Endometrial microvascular endothelial cells (primary cell): ENCODE data around the gene UBA6. TPM values are rescaled to one million over a fixed set of nuclear protein-coding genes. Genes with fewer than 3 reads are reported as not detected.
"Not testable (repeated sequence)": the region's sequence is repeated elsewhere in the genome, so short reads cannot be mapped to it uniquely, and the experiment has no call there.

Experiments used
- in situ Hi-C: cut with HindIII; loops from 2 replicates; pipeline ENCODE4 v1.10.0; 2017; ENCODE audit warnings: low sequenced_read_pairs, low pct_unique_long_range_greater_than_20kb; ENCODE audit errors: inconsistent ontology term
- total RNA-seq: library from RNA; depleted of rRNA; stranded (reverse); fragments of >200 nt; gene quantifications from one replicate; pipeline ENCODE4 v1.2.3, GENCODE V29; 2015; ENCODE audit errors: inconsistent ontology term

Gene UBA6
- total RNA-seq, 1 donor from 2014 or later = 153 TPM

DNA sequence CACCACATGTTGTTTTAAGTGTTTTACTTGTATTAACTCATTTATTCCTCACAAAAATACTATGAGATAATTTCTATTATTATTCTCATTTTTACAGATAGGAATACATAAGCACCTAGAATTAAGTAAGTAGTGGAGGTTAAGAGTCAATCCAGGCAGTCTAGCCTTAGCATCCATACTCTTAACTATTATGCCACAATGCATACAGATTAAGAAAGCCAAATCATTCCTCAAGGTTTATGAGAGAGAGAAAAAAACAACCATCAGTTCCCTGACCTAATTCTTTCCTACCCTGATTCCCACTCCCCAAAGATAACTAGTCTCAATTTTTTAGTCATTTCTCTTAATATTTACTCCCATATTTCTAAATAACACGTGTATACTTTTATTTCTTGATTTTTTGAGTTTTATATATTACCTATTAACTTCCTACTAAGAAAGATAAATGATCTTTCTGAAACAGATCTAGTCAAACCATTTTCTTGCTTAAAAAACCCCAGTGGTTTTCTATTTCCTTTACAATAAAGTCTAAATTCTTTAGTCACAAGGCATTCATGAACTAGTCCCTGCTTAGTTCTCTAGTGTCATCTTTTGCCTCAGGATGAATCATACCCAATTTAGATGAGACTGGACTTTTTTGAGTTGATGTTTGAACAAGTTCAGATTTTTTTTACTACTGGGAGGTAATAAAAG, 16.0 kb downstream of the UBA6 start:
- in situ Hi-C loops = no loop called here

- in situ Hi-C loops = no loop called here
These were observed 18.7 kb downstream of the UBA6 start for GRCh38 chr4:67682266-67682665.

DNA sequence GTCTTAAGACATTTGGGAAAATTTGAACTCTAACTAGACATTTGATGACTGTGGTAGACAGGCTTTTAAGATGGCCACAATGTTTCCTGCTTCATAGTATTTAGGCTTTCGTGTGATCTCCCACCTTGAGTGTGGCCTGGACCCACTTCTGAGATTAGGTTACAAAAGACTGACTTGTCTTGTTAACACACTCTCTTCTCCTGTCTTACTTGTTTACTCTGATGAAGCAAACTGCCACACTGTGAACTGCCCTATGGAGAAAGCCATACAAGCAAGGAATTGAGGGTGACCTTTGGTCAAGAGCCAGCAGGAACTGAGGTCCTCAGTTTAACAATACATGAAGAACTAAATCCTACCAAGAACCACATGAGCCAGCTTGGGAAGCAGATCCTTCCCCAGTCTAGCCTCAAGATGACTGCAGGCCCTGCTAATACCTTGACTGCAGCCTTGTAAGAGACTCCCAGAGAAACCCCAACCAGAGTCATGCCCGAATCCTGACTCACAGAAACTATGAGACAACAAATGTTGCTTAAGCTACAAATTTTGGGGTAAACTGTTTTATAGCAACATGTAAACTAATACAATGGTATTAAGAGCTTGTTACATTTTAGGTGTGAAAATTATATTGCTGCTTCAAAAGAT, 20.3 kb downstream of the UBA6 start:
- in situ Hi-C loops = no loop called here

GRCh38 chr4:67678612-67679011, 22.3 kb downstream of the UBA6 start:
- in situ Hi-C loops = no loop called here

GRCh38 chr4:67674098-67674497, 26.9 kb downstream of the UBA6 start:
- in situ Hi-C loops = no loop called here

GRCh38 chr4:67668315-67668714, 32.6 kb downstream of the UBA6 start:
- in situ Hi-C loops = no loop called here

DNA sequence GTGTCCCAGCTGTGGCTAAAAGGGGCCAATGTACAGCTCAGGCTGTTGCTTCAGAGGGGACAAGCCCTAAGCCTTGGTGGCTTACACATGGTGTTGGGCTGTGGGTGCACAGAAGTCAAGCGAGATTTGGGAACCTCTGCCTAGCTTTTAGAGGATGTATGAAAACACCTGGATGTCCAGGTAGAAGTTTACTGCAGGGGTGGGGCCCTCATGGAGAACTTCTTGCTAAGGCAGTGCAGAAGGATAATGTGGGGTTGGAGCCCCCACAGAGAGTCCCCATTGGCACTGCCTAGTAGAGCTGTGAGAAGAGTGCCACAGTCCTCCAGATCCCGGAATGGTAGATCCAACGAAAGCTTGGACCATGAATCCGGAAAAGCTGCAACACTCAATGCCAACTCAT, 40.5 kb downstream of the UBA6 start:
- in situ Hi-C loops = no loop called here

DNA sequence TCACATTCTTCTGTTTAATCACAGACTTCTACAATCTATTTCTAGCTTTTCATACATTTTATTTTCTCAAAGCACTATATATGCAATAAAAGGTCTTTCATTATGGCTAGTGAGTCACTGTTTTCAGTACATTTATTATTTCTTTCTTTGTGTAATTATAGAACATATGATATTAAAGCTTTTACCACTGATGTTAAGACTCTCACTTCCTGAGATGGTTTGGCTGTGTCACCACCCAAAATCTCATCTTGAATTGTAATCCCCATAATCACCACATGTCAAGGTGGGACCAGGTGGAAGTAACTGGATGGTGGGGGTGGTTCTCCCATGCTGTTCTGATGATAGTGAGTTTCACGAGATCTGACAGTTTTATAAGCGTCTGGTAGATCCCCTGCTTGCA, 41.9 kb downstream of the UBA6 start:
- in situ Hi-C loops = no loop called here

- in situ Hi-C loops = no loop called here
These were observed 42.7 kb downstream of the UBA6 start for GRCh38 chr4:67658302-67658701.

- in situ Hi-C loops = no loop called here
These were observed 49.4 kb downstream of the UBA6 start for GRCh38 chr4:67651536-67651935.

GRCh38 chr4:67638136-67638535, 62.8 kb downstream of the UBA6 start:
- in situ Hi-C loops = no loop called here

GRCh38 chr4:67636978-67637377, 64.0 kb downstream of the UBA6 start:
- in situ Hi-C loops = not testable (repeated sequence)

DNA sequence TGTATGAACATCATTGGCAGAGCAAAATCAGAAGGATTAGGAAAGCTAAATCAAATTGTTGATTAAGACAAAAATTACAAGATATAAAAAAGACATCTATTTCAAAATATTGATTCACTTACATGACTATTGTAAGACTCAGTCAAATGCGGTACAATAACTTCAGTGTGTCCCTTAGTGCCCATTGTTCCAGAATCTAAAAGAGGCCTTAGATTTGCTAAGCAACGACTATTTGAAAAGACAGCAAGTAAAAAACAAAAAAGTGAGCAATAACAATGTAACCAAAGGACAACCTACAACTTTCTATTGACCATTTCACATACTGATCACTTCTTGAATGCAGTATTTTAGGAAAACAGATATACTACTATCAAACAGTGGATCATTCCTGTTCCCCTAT, 65.6 kb downstream of the UBA6 start:
- in situ Hi-C loops = no loop called here

- in situ Hi-C loops = no loop called here
These were observed 66.2 kb downstream of the UBA6 start for GRCh38 chr4:67634741-67635140.

- in situ Hi-C loops = no loop called here
These were observed 68.5 kb downstream of the UBA6 start for GRCh38 chr4:67632492-67632891.

- in situ Hi-C loops = no loop called here
These were observed 76.0 kb downstream of the UBA6 start for GRCh38 chr4:67624939-67625338.

- in situ Hi-C loops = no loop called here
These were observed 84.5 kb downstream of the UBA6 start for GRCh38 chr4:67616478-67616877.

DNA sequence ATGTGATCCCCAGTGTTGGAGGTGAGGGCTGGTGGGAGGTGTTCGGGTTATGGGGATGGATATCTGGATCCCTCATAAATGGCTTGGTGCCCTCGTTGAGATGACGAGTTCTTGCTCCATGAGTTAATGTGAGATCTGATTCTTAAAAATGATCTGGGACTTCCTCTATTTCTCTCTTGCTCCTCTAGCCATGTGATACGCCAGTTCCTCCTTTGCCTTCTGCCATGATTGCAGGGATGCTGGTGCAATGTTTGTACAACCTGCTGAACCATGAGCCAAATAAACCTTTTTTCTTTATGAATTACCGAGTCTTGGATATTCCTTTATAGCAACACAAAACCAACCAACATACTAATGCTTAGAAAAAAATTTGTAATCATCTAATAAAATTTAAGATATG, 85.8 kb downstream of the UBA6 start:
- in situ Hi-C loops = no loop called here

GRCh38 chr4:67614186-67614585, 86.8 kb downstream of the UBA6 start:
- in situ Hi-C loops = no loop called here

- in situ Hi-C loops = no loop called here
These were observed 92.9 kb downstream of the UBA6 start for GRCh38 chr4:67608027-67608426.

DNA sequence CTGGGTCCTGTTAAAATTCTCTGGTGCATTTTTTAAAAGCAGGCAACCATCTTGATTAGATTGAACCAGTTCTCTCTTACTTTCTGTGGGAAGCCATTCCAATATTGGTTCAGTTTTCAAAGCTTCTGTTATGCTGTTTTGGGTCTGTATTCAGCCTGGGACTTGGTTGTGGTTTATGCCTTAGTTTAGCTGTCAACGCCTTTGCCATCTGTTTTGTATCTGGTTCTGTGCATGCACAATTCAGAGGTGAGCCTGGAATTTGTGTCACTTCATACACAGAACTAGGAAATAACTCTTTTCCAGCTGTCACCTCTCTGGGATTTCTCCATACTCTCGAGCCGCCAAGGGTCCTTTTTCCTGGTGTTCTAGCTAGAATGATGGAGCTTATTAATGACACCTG, 96.2 kb downstream of the UBA6 start:
- in situ Hi-C loops = no loop called here
